WERI-Rb-1 (cell line): ENCODE results near the gene NUMA1.
A peak's percentile ranks its signal among the peaks of the same experiment; 100 is the strongest.

Experiments used
- DNase-seq: peaks from one replicate; pipeline ENCODE4 v3.0.0-alpha.2; 2020
- H3K27ac ChIP-seq: fragments of 250-450 bp; sonication (Bioruptor Pico); 2 replicates; pipeline ENCODE4 v1.5.1; 2020; ENCODE audit warnings: mild to moderate bottlenecking, moderate library complexity
- H3K27me3 ChIP-seq: fragments of 250-450 bp; sonication (Bioruptor Pico); 2 replicates; pipeline ENCODE4 v1.5.1; 2021; ENCODE audit warnings: mild to moderate bottlenecking, low read depth, moderate library complexity; ENCODE audit not compliant: insufficient read depth, severe bottlenecking
- H3K36me3 ChIP-seq: fragments of 250-450 bp; sonication (Bioruptor Pico); 2 replicates; pipeline ENCODE4 v1.5.1; 2020; ENCODE audit warnings: mild to moderate bottlenecking, moderate library complexity
- H3K4me3 ChIP-seq: 2 replicates; pipeline ENCODE4 v1.5.1; 2011; ENCODE audit warnings: low read depth, mild to moderate bottlenecking, control low read depth, low read length
- H3K9me3 ChIP-seq: fragments of 250-450 bp; sonication (Bioruptor Pico); 2 replicates; pipeline ENCODE4 v1.5.1; 2021; ENCODE audit warnings: mild to moderate bottlenecking, moderate library complexity; ENCODE audit not compliant: severe bottlenecking
- TF ChIP-seq, protein P1 (sequence below): IDR thresholded peaks from 2 replicates; pipeline ENCODE4 v1.5.1; 2011; ENCODE audit warnings: low read depth, mild to moderate bottlenecking, control low read depth, inconsistent platforms, low read length

Gene NUMA1

DNA sequence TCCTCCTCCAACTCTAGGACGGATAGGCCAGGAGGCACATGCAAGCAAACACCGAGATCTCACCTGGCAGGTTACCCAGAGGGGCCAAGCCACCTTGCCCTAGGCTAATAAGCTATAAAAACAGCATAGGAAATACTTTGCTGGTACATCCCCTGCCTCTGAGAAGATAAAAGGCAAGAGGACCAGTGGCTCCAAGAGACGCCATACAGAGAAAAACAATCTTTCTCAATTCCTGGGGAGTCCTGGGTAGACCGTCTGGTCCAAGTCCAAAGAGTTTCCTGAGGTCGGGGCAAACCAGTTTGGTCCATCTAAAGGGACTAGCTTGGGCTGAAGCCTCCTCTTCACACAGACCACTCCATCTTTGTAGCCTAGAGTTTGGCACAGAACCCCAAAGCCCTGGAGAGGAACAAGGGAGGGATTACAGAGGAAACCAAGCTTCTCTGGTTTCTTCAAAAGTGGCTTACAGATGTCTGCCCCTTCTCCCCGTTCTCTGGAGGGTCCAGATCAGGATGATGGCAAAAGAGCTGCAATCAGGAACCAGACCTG lies 40.4 kb downstream of the NUMA1 start:
- TF ChIP-seq, protein P1, sequence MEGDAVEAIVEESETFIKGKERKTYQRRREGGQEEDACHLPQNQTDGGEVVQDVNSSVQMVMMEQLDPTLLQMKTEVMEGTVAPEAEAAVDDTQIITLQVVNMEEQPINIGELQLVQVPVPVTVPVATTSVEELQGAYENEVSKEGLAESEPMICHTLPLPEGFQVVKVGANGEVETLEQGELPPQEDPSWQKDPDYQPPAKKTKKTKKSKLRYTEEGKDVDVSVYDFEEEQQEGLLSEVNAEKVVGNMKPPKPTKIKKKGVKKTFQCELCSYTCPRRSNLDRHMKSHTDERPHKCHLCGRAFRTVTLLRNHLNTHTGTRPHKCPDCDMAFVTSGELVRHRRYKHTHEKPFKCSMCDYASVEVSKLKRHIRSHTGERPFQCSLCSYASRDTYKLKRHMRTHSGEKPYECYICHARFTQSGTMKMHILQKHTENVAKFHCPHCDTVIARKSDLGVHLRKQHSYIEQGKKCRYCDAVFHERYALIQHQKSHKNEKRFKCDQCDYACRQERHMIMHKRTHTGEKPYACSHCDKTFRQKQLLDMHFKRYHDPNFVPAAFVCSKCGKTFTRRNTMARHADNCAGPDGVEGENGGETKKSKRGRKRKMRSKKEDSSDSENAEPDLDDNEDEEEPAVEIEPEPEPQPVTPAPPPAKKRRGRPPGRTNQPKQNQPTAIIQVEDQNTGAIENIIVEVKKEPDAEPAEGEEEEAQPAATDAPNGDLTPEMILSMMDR = no peak
- H3K27ac ChIP-seq = no peak overlapping the region; the same call in 1 of the 2 replicates
- no peak for DNase-seq
- no peaks in the 10 kb centered on the region for H3K27me3 ChIP-seq
- peak overlapping the region; percentile 37; the same call in 1 of the 2 replicates for H3K4me3 ChIP-seq
- H3K36me3 ChIP-seq = peaks cover 35% of the 10 kb centered on the region
- H3K9me3 ChIP-seq = no peaks in the 10 kb centered on the region

GRCh38 chr11:72039031-72039855 lies 41.1 kb downstream of the NUMA1 start:
- H3K4me3 ChIP-seq = no peak overlapping the region
- DNase-seq = no peak
- TF ChIP-seq, protein P1 = no peak

GRCh38 chr11:72038491-72038890 lies 41.9 kb downstream of the NUMA1 start:
- DNase-seq = no peak
- Histone ChIP-seq H3K27me3 (no peaks in the 10 kb centered on the region), H3K4me3 (no peak overlapping the region), H3K27ac (no peak overlapping the region), H3K36me3 (peaks cover 50% of the 10 kb centered on the region), H3K9me3 (no peaks in the 10 kb centered on the region)
- TF ChIP-seq, protein P1 = no peak

More at GRCh38 chr11:72039031-72039855, 41.1 kb downstream of the NUMA1 start:
- Histone ChIP-seq H3K27ac (no peak overlapping the region; the same call in none of the 2 replicates), H3K9me3 (no peaks in the 10 kb centered on the region), H3K36me3 (peaks cover 42% of the 10 kb centered on the region), H3K27me3 (no peaks in the 10 kb centered on the region)

DNA sequence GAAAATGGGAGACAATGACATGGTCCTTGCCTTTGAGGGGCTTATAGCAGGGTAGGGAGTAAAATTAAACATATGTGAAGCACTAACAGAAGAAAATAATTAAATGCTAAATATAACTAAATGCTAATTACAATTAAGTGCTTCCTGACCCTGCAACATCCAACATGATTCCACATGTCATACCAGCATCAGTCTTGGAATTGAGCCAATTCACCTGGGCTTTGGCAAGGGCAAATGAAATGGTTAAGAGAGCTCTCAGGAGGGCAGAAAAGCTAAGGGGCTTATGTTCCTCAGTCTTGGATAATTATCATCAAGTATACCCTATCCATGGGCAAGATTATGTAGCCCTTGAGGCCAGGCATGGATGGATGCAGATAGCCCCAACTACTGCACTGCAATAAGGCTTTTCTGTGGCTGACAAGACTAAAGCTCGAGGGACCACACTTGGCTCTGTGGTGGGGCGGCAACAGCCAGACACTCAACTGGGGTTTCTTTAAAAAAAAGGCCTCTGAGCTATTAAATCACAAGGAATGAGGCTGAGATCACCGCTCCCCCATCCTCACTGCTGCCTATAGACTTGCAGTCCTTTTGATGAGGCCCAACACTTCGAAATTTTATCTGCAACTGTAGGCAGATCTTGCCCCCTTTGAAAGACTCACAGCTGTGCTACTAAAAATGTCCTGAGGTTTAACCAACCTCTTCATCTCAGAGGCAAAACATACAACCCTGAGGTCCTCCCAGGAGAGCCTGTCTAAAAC lies 42.6 kb downstream of the NUMA1 start:
- peaks cover 49% of the 10 kb centered on the region for H3K36me3 ChIP-seq
- TF ChIP-seq, protein P1 = no peak
- no peaks in the 10 kb centered on the region for H3K9me3 ChIP-seq
- H3K27me3 ChIP-seq = no peaks in the 10 kb centered on the region
- H3K4me3 ChIP-seq = no peak overlapping the region
- H3K27ac ChIP-seq = no peak overlapping the region
- DNase-seq = no peak

GRCh38 chr11:72036687-72037086 lies 43.7 kb downstream of the NUMA1 start:
- H3K27me3 ChIP-seq = no peaks in the 10 kb centered on the region
- no peak overlapping the region for H3K27ac ChIP-seq
- no peak overlapping the region for H3K4me3 ChIP-seq
- H3K36me3 ChIP-seq = peaks cover 49% of the 10 kb centered on the region
- TF ChIP-seq, protein P1 = no peak
- H3K9me3 ChIP-seq = no peaks in the 10 kb centered on the region
- no peak for DNase-seq
